ENCODE results near the gene IPO4.

IPO4 gene

GRCh38 chr14:24172871-24173281 is 15.7 kb downstream of the IPO4 start:
- TF ChIP-seq, protein P1, sequence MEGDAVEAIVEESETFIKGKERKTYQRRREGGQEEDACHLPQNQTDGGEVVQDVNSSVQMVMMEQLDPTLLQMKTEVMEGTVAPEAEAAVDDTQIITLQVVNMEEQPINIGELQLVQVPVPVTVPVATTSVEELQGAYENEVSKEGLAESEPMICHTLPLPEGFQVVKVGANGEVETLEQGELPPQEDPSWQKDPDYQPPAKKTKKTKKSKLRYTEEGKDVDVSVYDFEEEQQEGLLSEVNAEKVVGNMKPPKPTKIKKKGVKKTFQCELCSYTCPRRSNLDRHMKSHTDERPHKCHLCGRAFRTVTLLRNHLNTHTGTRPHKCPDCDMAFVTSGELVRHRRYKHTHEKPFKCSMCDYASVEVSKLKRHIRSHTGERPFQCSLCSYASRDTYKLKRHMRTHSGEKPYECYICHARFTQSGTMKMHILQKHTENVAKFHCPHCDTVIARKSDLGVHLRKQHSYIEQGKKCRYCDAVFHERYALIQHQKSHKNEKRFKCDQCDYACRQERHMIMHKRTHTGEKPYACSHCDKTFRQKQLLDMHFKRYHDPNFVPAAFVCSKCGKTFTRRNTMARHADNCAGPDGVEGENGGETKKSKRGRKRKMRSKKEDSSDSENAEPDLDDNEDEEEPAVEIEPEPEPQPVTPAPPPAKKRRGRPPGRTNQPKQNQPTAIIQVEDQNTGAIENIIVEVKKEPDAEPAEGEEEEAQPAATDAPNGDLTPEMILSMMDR (IDR thresholded peaks at IDR 0.05), result no peak
- TF ChIP-seq ZFX (IDR thresholded peaks at IDR 0.05; ENCODE audit: borderline replicate concordance), result no peak
- H3K27ac ChIP-seq, result no peak overlapping the region

DNA sequence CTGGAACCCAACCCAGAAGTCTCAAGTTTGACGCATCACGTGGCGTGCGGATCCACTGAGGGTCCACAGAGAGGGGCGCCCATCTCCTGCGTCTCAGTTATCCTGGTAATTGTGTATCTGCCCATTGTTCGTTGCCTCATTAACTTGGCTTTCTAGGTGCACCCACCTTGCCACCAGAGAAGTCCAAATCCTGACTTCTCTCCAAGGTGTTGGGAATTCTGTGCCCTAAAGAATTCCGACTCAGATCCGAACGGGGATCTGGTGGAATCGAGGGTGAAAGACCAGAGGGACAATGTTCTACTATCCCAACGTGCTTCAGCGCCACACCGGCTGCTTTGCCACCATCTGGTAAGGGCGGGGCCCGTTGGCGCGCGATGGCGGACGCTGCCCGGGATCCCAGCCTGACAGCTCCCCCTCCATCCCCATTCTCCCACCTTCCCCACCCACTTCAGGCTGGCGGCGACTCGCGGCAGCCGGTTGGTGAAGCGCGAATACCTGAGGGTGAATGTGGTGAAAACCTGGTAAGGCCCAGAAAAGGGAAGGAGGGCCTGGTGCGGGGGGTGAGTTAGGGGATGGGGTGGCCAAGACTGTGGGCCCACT is 16.3 kb downstream of the IPO4 start:
- no peak overlapping the region for H3K27ac ChIP-seq
- no peak for TF ChIP-seq ZFX (IDR thresholded peaks at IDR 0.05; ENCODE audit: borderline replicate concordance)
- TF ChIP-seq, protein P1 (IDR thresholded peaks at IDR 0.05), result no peak

DNA sequence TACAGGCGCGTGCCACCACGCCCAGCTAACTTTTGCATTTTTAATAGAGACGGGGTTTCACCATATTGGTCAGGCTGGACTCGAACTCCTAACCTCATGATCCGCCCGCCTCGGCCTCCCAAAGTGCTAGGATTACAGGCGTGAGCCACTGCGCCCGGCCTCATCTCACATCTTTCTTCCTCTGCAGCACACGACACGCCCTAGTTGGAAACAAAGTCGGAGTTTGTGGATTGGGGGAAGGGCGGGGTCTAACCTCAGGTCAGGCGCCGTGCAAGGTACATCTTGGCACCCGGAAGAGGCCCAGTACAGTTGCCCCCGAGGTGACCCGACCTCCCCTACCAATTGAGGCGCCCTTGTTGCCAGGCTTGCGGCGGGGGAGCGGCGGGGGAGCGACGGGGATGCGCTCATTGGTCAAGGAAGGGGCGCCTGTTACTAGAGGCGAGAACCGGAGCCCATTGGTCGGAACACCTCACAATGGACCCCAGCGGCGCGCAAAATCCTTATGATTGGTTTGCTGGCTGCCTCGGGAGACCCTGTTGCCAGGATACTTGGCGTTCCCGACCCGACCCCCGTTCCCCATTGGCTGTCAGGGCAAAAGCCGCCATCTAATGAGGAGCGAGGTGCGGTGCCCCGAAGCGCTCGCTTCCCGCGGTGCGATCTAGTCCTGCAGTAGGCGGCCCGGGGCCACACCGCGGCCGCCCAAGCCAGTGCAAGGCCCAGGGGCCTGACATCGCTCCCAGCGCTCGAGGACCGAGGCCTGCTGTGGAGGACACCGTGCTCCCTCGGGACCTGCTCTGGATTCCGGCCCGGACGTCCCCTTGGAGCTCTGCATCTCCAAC is 17.0 kb downstream of the IPO4 start, which contains the start of gene REC8:
Gene REC8 (plus strand): TSS at position 659 of the 839 bp plus-strand sequence. CDS start 473 bp downstream, outside the sequence.
- TF ChIP-seq, protein P1 (IDR thresholded peaks at IDR 0.05), result no peak
- no peak for TF ChIP-seq ZFX (IDR thresholded peaks at IDR 0.05; ENCODE audit: borderline replicate concordance)
- H3K27ac ChIP-seq, result no peak within 1 kb of the TSS

DNA sequence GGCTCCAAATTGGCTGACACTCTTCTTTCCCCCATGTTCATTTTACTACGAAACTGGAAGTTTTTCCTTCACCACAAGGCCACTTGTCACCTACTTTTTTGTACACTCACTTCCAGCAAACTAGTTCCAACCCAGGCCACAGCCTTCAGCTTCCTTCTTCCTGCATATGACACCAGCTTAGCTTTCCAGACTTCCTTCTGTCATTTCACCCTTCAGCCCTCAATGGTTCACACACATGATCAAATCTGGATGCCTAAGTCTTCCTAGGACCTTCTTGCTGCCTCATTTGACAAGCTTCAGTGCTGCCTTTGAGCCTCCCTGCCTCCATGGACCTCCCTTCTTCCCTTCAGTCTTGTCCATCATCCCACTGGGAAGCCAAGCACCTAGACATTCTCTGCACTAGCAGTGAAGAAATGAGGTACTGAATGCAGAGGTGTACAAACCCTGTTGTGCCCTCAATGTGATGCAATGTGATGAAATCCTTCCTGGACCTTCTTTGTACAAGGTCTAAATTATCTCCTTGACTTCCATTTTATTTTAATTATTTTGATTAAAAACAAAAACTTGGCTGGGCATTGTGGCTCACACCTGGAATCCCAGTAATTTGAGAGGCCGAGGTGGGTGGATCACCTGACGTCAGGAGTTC is 21.0 kb downstream of the IPO4 start:
- TF ChIP-seq, protein P1 (IDR thresholded peaks at IDR 0.05), result no peak
- TF ChIP-seq ZFX (IDR thresholded peaks at IDR 0.05; ENCODE audit: borderline replicate concordance), result no peak
- no peak overlapping the region for H3K27ac ChIP-seq

GRCh38 chr14:24165785-24166184 is 22.8 kb downstream of the IPO4 start:
- TF ChIP-seq, protein P1 (IDR thresholded peaks at IDR 0.05), result no peak
- no peak for TF ChIP-seq ZFX (IDR thresholded peaks at IDR 0.05; ENCODE audit: borderline replicate concordance)

GRCh38 chr14:24164518-24164991 is 24.1 kb downstream of the IPO4 start:
- no peak for TF ChIP-seq ZFX (IDR thresholded peaks at IDR 0.05; ENCODE audit: borderline replicate concordance)
- TF ChIP-seq, protein P1 (IDR thresholded peaks at IDR 0.05), result no peak

More at GRCh38 chr14:24165785-24166184, 22.8 kb downstream of the IPO4 start:
- no peak overlapping the region for H3K27ac ChIP-seq

More at GRCh38 chr14:24164518-24164991, 24.1 kb downstream of the IPO4 start:
- no peak overlapping the region for H3K27ac ChIP-seq

Data from 22Rv1 (cell line).